OCI-LY7 (cell line): ENCODE measurements around the gene SYNGR3.

Experiments used
- CTCF ChIP-seq: fragments of 200-600 bp; sonication (generic); conservative IDR thresholded peaks from 2 replicates; pipeline ENCODE4 v1.5.1; 2014; ENCODE audit warnings: mild to moderate bottlenecking, antibody characterized with exemption, low read length, moderate library complexity, mixed read lengths
- EZH2phosphoT487 ChIP-seq: fragments of 200-600 bp; sonication (generic); IDR thresholded peaks from 2 replicates; pipeline ENCODE4 v1.6.1; 2018; ENCODE audit warnings: low read depth, borderline replicate concordance, mild to moderate bottlenecking, mixed run types, antibody characterized with exemption, low read length, moderate library complexity, mixed read lengths

DNA sequence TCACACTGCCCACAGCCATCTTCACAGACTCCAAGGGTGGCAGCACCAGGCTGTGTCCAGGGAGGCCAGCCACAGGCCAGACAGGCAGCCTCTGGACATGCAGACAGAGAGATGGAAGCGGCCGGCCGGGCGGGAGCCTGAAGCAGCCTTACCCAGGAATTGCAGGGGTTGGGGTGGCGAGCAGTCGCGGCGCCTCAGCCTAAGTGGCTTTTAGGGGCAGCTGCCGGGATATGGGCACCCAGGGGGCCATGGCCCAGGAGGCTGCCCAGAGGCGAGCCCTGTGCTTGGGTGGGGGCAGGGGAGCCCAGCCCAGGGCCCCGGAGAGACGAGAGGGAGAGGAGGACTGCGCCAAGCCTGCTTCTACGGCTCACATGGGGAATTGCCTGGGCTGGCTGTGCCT lies 35.5 kb downstream of the SYNGR3 start:
- TF ChIP-seq CTCF (no peak), EZH2phosphoT487 (no peak)
